HEK293T (cell line): ENCODE measurements around the gene ARHGAP28.

Experiments used
- ARNT ChIP-seq: fragments of 450-650 bp; IDR thresholded peaks from 2 replicates; pipeline ENCODE4 v1.6.1; 2017; ENCODE audit warnings: mild to moderate bottlenecking
- CTBP1 ChIP-seq: fragments of 450-650 bp; IDR thresholded peaks from 2 replicates; pipeline ENCODE4 v1.6.1; 2016; ENCODE audit warnings: borderline replicate concordance
- FOXA1 ChIP-seq: fragments of 450-650 bp; IDR thresholded peaks from 2 replicates; pipeline ENCODE4 v1.6.1; 2016; ENCODE audit warnings: mild to moderate bottlenecking
- FOXK2 ChIP-seq: fragments of 450-650 bp; IDR thresholded peaks from 2 replicates; pipeline ENCODE4 v1.6.1; 2016; ENCODE audit warnings: mild to moderate bottlenecking
- FOXM1 ChIP-seq: fragments of 450-650 bp; IDR thresholded peaks from 2 replicates; pipeline ENCODE4 v1.6.1; 2017; ENCODE audit warnings: mild to moderate bottlenecking, borderline replicate concordance
- HDGF ChIP-seq: fragments of 450-650 bp; IDR thresholded peaks from 2 replicates; pipeline ENCODE4 v1.6.1; 2017; ENCODE audit warnings: antibody characterized with exemption, borderline replicate concordance
- L3MBTL2 ChIP-seq: fragments of 450-650 bp; conservative IDR thresholded peaks from 2 replicates; pipeline ENCODE4 v1.6.1; 2016; ENCODE audit warnings: mild to moderate bottlenecking
- NFRKB ChIP-seq: fragments of 450-650 bp; IDR thresholded peaks from 2 replicates; pipeline ENCODE4 v1.6.1; 2016; ENCODE audit warnings: mild to moderate bottlenecking, moderate library complexity
- SP1 ChIP-seq: fragments of 450-650 bp; IDR thresholded peaks from 2 replicates; pipeline ENCODE4 v1.6.1; 2017
- SUZ12 ChIP-seq: fragments of 450-650 bp; IDR thresholded peaks from 2 replicates; pipeline ENCODE4 v1.6.1; 2016; ENCODE audit warnings: mild to moderate bottlenecking
- TARDBP ChIP-seq: fragments of 450-650 bp; IDR thresholded peaks from 2 replicates; pipeline ENCODE4 v1.6.1; 2016

DNA sequence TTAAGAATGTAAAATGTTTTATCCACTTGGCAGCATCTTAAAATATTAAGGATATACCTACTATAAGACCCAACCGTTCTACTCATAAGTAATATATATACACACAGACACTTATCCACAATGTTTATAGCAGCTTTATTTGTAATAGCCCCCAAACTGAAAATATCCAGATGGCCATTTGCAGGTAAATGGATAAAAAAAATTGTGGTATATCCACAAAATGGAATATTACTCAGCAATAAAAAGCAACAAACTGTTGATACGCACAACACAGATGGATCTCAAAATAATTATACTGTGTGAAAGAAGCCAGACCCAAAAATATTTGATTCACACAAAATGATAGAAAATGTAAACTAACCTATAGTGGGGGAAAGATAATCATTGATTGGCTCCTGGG is 122.0 kb downstream of the ARHGAP28 start:
- TF ChIP-seq FOXA1 = no peak
- no peak for TF ChIP-seq TARDBP
- TF ChIP-seq FOXM1 = no peak
- no peak for TF ChIP-seq CTBP1
- no peak for TF ChIP-seq NFRKB
- no peak for TF ChIP-seq SP1
- no peak for TF ChIP-seq HDGF
- TF ChIP-seq FOXK2 = no peak
- no peak for TF ChIP-seq SUZ12
- no peak for TF ChIP-seq ARNT
- no peak for TF ChIP-seq L3MBTL2
